Osteocyte (in vitro differentiated cells): ENCODE measurements around the gene ACTN1. TPM values are rescaled to one million over a fixed set of nuclear protein-coding genes. Genes with fewer than 3 reads are reported as not detected.

Experiments used
- DNase-seq: peaks from one replicate; pipeline ENCODE4 v3.0.0; 2021; ENCODE audit warnings: mixed read lengths; ENCODE audit not compliant: unreplicated experiment; ENCODE audit errors: extremely low spot score
- H3K27ac Mint-ChIP-seq: one replicate; pipeline ENCODE4 v1.8.0; 2021; ENCODE audit warnings: mild to moderate bottlenecking, mixed read lengths; ENCODE audit not compliant: unreplicated experiment
- H3K27me3 Mint-ChIP-seq: one replicate; pipeline ENCODE4 v1.8.0; 2021; ENCODE audit warnings: mixed read lengths; ENCODE audit not compliant: unreplicated experiment
- H3K36me3 Mint-ChIP-seq: one replicate; pipeline ENCODE4 v1.8.0; 2021; ENCODE audit warnings: mixed read lengths; ENCODE audit not compliant: unreplicated experiment
- H3K4me1 Mint-ChIP-seq: one replicate; pipeline ENCODE4 v1.8.0; 2021; ENCODE audit warnings: mixed read lengths; ENCODE audit not compliant: unreplicated experiment
- H3K4me3 Mint-ChIP-seq: one replicate; pipeline ENCODE4 v1.8.0; 2021; ENCODE audit warnings: mild to moderate bottlenecking, moderate library complexity, mixed read lengths; ENCODE audit not compliant: unreplicated experiment
- H3K9me3 Mint-ChIP-seq: one replicate; pipeline ENCODE4 v1.8.0; 2021; ENCODE audit warnings: mixed read lengths; ENCODE audit not compliant: unreplicated experiment
- total RNA-seq: library from RNA; stranded (reverse); gene quantifications from 2 replicates; pipeline ENCODE4 v1.2.1, GENCODE V29; 2021
- TF ChIP-seq, protein P1 (sequence below): fragments of 200-600 bp; sonication (generic); IDR thresholded peaks from 2 replicates; pipeline ENCODE4 v1.5.0; 2021; ENCODE audit warnings: antibody characterized with exemption, mild to moderate bottlenecking, moderate library complexity

ACTN1 gene
- total RNA-seq, 1 donor from 2014 or later, result 380 TPM

- DNase-seq, result no peak
- no peaks in the 10 kb centered on the region for H3K27me3 Mint-ChIP-seq
- no peak overlapping the region for H3K27ac Mint-ChIP-seq
- peaks cover 59% of the 10 kb centered on the region for H3K36me3 Mint-ChIP-seq
- no peak overlapping the region for H3K4me3 Mint-ChIP-seq
- TF ChIP-seq, protein P1, sequence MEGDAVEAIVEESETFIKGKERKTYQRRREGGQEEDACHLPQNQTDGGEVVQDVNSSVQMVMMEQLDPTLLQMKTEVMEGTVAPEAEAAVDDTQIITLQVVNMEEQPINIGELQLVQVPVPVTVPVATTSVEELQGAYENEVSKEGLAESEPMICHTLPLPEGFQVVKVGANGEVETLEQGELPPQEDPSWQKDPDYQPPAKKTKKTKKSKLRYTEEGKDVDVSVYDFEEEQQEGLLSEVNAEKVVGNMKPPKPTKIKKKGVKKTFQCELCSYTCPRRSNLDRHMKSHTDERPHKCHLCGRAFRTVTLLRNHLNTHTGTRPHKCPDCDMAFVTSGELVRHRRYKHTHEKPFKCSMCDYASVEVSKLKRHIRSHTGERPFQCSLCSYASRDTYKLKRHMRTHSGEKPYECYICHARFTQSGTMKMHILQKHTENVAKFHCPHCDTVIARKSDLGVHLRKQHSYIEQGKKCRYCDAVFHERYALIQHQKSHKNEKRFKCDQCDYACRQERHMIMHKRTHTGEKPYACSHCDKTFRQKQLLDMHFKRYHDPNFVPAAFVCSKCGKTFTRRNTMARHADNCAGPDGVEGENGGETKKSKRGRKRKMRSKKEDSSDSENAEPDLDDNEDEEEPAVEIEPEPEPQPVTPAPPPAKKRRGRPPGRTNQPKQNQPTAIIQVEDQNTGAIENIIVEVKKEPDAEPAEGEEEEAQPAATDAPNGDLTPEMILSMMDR, result no peak
- H3K4me1 Mint-ChIP-seq, result peaks cover 17% of the 10 kb centered on the region
- no peaks in the 10 kb centered on the region for H3K9me3 Mint-ChIP-seq
Measured at GRCh38 chr14:68886109-68886434, 93.0 kb downstream of the ACTN1 start.

GRCh38 chr14:68885226-68886108, 93.6 kb downstream of the ACTN1 start:
- Mint-ChIP-seq H3K9me3 (no peaks in the 10 kb centered on the region), H3K4me3 (no peak overlapping the region), H3K27me3 (no peaks in the 10 kb centered on the region), H3K4me1 (peaks cover 15% of the 10 kb centered on the region), H3K27ac (no peak overlapping the region), H3K36me3 (peaks cover 63% of the 10 kb centered on the region)
- TF ChIP-seq, protein P1, result no peak
- DNase-seq, result no peak

- no peak overlapping the region for H3K4me3 Mint-ChIP-seq
- H3K9me3 Mint-ChIP-seq, result no peaks in the 10 kb centered on the region
- H3K27ac Mint-ChIP-seq, result peak overlapping the region; percentile 36
- TF ChIP-seq, protein P1, result no peak
- DNase-seq, result no peak
- H3K27me3 Mint-ChIP-seq, result no peaks in the 10 kb centered on the region
- peaks cover 64% of the 10 kb centered on the region for H3K36me3 Mint-ChIP-seq
- peaks cover 15% of the 10 kb centered on the region for H3K4me1 Mint-ChIP-seq
Measured at GRCh38 chr14:68884031-68885030, 94.8 kb downstream of the ACTN1 start.

GRCh38 chr14:68882235-68882634, 96.9 kb downstream of the ACTN1 start:
- Mint-ChIP-seq H3K27me3 (no peaks in the 10 kb centered on the region), H3K9me3 (no peaks in the 10 kb centered on the region), H3K4me1 (peaks cover 3% of the 10 kb centered on the region), H3K36me3 (peaks cover 57% of the 10 kb centered on the region), H3K27ac (no peak overlapping the region), H3K4me3 (no peak overlapping the region)
- no peak for DNase-seq
- TF ChIP-seq, protein P1, result no peak
